GM21825 (cell line): ENCODE data around the gene ZER1.
"Not testable (repeated sequence)": the region's sequence is repeated elsewhere in the genome, so short reads cannot be mapped to it uniquely, and the experiment has no call there.

ENCODE experiments used
- ATAC-seq: cut with Tn5 transposase; IDR thresholded peaks from one replicate; pipeline ENCODE4 v1.9.1; 2021; ENCODE audit warnings: mild to moderate bottlenecking, moderate library complexity; ENCODE audit not compliant: unreplicated experiment

Gene ZER1

DNA sequence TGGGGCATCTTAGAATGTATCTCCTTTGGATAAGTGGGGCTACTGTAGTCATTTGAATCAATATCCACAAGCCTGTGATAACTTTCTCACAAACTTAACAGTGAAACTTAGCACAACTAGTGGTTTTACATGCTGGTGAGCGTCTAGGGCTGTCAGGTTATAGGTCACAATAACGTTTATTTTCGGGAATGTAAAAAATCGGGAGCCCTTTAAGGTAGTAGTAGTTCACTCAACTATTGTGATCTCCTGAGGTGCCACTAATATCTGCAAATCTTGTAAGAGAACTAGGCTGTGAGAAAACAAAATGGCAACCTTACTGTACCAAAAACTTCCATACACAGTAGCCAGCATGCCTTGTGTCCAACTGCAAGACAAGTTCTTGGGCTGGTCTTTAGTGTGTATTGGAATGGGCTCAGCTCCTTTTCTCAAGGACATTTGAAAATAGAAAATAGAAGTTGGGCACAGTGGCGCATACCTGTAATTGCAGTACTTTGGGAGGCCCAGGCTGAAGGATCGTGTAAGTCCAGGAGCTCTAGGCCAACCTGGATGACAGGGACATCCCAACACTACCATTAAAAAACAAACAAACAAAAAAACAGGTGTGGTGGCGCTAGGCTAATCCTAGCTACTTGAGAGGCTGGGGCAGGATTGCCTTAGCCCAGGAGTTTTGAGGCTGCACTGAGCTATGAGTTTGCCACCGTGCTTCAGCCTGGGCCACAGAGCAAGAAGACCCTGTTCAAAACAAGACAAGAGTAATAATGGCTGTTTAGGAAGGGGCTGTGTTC, 74.6 kb downstream of the ZER1 start:
- ATAC-seq = no peak

DNA sequence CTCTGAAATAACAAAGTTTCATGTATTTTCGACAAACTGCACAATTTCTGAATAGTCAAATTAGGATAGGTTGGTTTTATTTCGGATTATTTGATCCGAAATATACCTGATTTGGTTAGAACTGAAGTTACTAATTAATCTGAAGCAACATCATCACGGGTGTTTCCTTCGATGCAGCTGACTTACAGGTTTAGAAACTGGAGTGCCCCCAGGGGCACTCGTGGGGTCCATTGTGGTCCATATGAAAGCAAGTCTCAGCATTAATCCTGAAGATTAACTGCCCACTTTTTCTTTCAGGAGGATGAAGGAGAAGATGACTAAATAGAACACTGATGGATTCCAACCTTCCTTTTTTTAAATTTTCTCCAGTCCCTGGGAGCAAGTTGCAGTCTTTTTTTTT, 77.4 kb downstream of the ZER1 start:
- ATAC-seq = no peak

DNA sequence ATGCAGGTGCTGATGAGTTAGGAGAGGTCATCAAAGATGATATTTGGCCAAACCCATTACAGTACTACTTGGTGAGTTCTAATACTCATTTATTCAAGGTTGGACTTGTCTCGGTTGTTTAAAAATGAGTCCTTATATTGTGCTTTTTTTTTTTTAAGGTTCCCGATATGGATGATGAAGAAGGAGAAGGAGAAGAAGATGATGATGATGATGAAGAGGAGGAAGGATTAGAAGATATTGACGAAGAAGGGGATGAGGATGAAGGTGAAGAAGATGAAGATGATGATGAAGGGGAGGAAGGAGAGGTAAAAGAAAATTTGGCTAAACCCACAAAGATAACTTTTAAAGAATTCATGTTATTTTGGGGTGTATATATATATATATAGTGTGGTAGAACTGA, 78.0 kb downstream of the ZER1 start:
- not testable (repeated sequence) for ATAC-seq

DNA sequence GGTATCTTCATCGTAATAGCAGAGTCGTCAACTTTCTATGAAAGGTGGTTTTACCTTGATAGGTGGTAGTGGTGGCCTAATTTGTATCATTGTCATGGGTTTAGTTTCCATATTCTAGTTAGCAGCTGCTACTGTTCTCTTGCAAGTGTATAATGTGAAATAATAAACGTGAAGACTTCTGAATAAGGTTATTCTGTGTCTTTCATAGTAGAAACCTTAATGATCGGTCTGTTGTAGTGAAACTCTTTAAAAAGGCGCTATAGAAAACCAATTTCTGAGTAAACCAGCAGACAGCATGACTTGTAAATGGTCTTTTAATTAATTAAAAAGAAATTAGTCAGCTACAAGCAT, 81.1 kb downstream of the ZER1 start:
- ATAC-seq = no peak

DNA sequence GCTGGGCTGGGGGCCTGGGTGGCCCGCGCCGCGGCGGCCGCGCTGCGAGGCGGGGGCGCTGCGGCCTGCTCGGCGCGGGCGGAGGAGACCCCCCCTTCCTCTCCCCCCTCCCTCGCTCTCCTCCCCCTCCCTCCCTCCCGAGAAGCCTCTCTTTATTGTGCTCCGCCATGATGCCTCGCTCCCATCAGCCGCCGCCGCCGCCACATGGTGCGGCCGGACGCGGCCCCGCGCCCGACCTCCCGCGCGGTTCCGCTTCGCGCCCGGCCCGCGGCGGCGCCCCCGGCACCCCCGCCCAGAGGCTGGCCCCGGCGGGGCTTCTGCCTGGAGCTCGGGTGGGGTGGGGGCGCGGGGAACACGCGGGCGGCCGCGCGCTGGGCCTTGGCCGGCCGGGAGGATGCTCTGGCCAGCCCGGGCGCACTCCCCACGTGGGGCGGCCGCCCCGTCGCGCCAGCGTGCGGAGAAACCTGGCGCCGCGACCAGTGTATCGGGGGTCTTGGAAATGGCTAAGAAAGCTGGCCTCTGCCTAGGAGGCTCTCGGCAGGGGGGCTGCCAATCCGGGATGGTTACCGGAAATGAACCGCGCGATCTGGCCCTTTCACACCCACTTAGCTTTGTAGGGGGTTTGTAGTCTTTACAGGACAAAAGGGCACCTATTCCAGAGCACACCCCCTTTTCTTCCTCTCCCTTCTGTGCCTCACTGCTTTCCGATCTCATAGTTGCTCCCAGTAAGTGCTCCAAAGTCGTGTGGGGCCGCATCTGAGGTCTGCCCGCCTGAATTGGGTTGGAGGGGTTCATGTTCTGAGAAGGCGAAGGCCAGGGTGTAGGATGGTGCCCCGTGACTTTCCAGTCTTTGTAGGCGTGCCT, 81.7 kb downstream of the ZER1 start:
- no peak for ATAC-seq

DNA sequence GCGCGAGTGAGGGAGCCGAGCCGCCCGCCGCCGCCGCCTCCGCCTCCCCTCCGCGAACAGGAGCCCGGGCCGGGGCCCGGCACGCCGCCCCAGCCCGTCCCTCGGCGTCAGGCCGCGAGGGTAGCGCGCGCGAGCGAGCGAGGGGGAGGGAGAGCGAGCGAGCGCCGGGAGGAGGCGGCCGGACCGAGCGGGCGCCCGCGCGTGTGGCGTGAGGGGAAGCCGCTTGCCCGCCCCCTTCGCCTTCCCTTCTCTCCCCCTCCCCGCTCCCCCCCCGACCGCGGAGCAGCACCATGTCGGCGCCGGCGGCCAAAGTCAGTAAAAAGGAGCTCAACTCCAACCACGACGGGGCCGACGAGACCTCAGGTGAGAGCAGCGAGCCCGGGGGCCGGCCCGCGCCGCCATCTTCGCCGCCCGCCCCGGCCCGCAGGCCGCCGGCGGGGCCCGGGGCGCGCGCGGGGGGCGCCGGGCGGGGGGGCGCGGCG, 82.4 kb downstream of the ZER1 start:
- peak; percentile 21 for ATAC-seq

DNA sequence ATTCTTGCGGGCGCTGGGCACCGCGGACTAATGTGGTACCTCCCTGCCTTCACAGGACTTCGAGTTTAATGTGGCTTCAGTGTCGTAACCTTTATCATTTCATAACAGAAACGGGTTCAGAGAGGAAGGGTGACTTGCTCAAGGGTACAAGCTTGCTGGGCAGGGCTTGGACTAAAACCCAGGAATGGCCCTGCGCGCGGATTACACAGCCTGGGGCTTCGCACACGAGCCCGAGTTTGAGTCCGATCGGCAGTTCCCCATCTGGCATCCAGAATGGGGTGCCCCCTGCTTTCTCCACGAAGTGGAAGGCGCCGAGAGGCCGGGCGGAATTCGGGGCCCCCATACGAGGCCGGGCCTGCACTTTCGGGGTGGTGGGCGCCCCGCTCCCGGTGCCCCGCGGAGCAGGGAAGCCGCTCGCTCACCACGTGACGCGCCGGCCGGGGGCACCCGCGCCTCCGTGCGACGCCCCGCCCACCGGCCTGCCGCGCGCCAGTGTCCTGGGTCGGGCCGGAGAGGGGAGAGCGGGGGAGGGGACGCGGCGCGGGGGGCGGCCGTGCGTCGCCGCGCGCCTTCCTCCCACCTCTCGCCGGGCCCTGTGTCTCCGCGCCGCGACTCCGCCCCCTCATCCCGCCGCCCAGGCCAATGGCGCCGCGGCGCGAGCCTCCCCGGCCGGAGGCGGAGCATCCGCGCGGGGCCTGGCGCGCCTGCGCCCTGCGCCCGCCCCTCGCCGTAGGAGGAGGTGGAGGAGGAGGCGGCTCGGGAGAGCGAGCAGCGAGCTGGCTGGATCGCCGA, 83.0 kb downstream of the ZER1 start, which contains the start of gene SET:
Gene SET, plus strand, starts transcription at position 722 of the 792 bp plus-strand sequence. CDS start 361 bp downstream, outside the sequence.
- ATAC-seq = peak; percentile 68

DNA sequence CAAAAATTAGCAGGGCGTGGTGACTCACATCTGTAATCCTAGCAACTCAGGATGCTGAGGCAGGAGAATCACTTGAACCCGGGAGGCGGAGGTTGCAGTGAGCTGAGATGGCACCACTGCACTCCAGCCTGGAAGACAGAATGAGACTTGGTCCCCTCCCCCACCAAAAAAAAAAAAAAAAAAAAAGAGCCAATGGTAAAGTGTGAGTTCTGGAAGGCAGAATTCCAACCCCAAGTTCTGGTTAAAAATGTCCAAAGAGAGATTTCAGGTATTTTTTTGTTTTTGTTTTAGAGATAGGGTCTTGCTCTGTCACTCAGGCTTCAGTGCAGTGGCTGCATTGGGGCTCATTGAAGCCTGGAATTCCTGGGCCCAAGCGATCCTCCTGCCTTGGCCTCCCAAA, 84.3 kb downstream of the ZER1 start:
- ATAC-seq = no peak

DNA sequence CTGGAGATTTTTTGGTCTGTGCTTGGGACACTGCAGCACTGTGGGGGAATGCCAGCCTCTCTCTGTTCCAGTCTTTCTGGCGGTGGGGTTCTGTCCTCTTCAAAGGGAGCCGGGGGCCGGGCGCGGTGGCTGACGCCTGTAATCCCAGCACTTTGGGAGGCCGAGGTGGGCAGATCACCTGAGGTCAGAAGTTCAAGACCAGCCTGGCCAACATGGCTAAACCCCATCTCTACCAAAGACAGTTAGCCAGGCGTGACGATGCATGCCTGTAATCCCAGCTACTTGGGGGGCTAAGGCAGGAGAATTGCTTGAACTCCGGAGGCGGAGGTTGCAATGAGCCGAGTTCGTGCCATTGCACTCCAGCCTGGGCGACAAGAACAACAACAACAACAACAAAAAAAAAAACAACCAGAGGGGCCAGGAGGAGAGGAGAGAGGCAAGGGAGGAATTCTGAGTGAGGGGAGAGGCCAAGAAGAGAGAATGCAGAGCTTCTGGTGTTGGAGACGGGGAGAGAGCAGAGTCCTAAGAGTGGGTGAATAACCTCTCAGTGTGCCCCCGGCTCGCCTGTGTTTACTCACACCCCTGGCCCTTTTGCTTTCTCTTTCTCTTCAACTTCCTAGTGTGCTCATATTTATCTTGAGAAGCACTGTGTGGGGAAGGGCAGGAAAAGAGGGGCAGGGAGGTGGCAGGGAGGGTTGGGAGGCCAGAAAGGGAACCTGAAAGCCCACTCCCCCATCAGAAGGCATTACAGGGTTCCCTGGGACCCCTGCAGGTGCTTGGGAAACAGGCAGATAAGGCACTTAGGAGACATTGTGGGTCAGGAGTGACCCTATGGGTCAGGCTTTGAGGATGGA, 85.9 kb downstream of the ZER1 start:
- no peak for ATAC-seq

DNA sequence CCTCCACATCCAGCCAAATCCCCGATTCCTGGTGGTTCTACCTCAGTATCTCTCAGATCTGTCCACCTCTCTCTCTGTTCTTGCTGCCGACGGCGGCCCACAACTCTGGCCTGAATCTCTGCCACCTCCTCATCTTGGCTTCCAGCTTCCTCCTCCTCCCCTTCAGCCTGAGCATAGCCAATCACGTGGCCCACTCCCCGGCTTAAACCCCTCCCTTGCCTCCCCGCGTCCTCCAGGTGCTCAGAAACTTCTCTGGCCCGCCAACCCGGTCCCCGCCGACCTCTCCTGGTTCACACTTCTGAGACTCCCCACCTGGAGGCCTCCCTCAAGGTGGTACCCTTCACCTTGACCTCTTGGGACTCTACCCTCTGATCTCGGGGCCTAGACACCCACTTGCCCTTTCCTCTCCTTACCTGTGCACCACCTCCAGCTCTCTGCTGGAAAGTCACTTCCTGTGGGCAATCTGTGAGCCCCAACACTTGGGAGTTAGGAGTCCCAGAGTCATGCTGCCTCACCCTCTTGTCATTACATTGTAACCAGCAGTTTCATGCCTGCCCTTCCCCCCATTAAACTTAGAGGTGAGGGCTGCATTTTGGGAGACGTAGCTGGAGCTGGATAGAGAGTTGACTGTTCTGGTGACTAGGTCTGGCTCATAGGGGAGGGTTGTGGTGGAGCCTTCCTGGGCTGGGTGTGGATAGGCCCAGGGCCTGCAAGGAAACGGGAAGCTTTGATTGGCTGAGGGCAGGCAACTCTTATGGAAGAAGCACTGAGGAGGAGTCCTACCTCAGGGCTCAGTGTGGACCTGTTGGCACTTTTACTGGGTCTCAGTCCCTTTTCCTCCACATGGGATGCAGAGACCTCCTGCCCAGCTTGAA, 87.2 kb downstream of the ZER1 start:
- ATAC-seq = peak; percentile 27

DNA sequence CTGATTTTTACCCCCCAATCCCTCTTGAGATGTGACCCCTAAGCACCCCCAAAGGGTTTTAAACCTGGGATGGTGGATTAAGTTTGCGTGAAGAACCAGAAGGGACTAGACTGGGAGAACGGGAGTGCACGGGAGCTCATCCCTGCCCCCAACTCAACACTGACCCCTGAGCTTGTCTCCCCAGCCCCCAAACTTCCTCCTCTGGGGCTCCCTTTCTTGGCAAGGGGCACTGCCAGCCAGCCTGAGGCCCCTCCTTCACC, 87.7 kb downstream of the ZER1 start:
- ATAC-seq = peak; percentile 0

DNA sequence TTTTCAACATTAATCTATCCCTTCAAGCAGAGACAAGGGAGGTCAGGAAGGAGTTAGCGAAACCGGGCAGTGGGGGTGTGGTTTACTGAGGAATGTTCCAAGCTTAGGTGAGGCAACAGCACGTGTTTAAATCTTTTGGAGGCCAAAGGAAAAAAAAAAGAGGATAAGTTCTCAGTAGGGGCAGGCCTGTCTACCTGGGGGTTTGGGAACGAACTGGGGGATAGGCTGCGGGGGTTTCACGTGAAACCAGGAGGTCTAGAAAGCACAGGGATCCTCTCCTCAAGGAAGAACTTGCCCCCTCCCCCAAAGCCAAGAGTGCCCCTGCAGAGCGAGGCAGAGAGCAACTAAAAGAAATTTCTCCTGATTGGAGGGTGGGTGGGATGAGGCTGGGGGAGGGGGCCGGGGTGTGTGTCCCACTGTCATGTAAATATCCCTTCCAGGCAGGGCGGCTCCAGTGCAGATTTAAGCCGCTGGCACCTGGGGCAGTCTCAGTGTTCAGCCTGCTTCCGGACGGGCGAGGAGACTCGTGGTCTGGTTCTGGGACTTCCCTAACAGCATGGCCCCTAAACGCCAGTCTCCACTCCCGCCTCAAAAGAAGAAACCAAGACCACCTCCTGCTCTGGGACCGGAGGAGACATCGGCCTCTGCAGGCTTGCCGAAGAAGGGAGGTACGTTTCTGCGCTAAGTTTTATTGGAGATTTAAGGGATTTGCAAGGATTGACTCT, 88.2 kb downstream of the ZER1 start:
- no peak for ATAC-seq
